ENCODE results near the gene CDH4. TPM values are rescaled to one million over a fixed set of nuclear protein-coding genes. Genes with fewer than 3 reads are reported as not detected.

CDH4 gene
- total RNA-seq, 1 experiment from 2014 or later, result not detected

DNA sequence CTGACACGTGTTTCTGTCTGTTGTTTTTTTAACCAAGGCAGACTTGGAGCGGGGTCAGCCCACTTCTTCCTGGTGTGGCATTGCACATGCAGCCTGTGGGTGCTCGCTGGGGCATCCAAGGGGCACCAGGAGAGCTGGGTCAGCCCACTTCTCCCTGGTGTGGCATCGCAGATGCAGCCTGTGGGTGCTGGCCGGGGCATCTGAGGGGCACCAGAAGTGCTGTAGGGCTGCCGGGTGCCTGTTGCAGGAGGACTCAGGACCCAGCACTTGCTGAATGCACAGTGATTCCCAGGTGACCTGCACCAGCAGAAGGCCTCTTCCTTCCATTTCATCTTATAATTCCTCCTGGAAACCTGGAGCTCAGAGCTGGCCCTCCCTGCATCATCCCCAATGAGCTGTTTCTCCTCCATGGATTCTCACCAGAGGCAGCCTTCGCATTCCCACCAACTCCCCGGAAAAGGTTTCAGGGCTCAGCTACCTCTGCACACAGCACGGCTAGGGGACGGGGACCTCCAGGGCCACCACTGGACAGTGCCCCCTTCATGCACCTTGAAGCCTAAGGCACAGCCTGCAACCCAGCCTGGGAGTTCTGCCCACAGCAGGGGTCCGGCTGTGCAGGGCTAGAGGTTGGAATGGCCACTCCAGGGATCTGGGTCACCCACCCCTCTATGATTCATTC is 594.8 kb downstream of the CDH4 start:
- Histone ChIP-seq H3K9ac (ENCODE audit: low read length) (no peak overlapping the region), H3K4me1 (ENCODE audit: low read length) (no peaks in the 10 kb centered on the region), H3K9me2 (replicated peaks; ENCODE audit: insufficient read depth, low read length) (no peaks in the 10 kb centered on the region), H3K9me3 (ENCODE audit: low read length) (no peaks in the 10 kb centered on the region), H3K36me3 (ENCODE audit: insufficient read depth, low read length) (no peaks in the 10 kb centered on the region), H2AFZ (ENCODE audit: low read length) (no peak overlapping the region), H3K79me2 (ENCODE audit: low read length) (no peaks in the 10 kb centered on the region), H3K4me2 (ENCODE audit: low read depth, low read length, poor library complexity, severe bottlenecking) (no peak overlapping the region), H4K20me1 (ENCODE audit: insufficient read depth, low read depth, low read length) (no peaks in the 10 kb centered on the region; the same call in 1 of the 2 replicates), H3K27me3 (ENCODE audit: low read length) (no peaks in the 10 kb centered on the region), H3K27ac (ENCODE audit: low read length) (no peak overlapping the region), H3K4me3 (ENCODE audit: low read length) (no peak overlapping the region)
- DNase-seq, result no peak

- Histone ChIP-seq H3K27me3 (ENCODE audit: low read length) (no peaks in the 10 kb centered on the region), H2AFZ (ENCODE audit: low read length) (no peak overlapping the region), H3K4me1 (ENCODE audit: low read length) (no peaks in the 10 kb centered on the region), H3K9me3 (ENCODE audit: low read length) (no peaks in the 10 kb centered on the region), H3K9me2 (replicated peaks; ENCODE audit: insufficient read depth, low read length) (no peaks in the 10 kb centered on the region), H3K9ac (ENCODE audit: low read length) (no peak overlapping the region), H3K4me3 (ENCODE audit: low read length) (no peak overlapping the region), H3K79me2 (ENCODE audit: low read length) (no peaks in the 10 kb centered on the region), H3K27ac (ENCODE audit: low read length) (no peak overlapping the region), H3K36me3 (ENCODE audit: insufficient read depth, low read length) (no peaks in the 10 kb centered on the region), H4K20me1 (ENCODE audit: insufficient read depth, low read depth, low read length) (no peaks in the 10 kb centered on the region; the same call in 1 of the 2 replicates), H3K4me2 (ENCODE audit: low read depth, low read length, poor library complexity, severe bottlenecking) (no peak overlapping the region)
- DNase-seq, result no peak
Observed at GRCh38 chr20:61847420-61847748, 595.3 kb downstream of the CDH4 start.

GRCh38 chr20:61847986-61848385 is 595.9 kb downstream of the CDH4 start:
- Histone ChIP-seq H3K4me3 (ENCODE audit: low read length) (no peak overlapping the region), H3K27ac (ENCODE audit: low read length) (no peak overlapping the region), H3K36me3 (ENCODE audit: insufficient read depth, low read length) (no peaks in the 10 kb centered on the region), H3K27me3 (ENCODE audit: low read length) (no peaks in the 10 kb centered on the region), H2AFZ (ENCODE audit: low read length) (no peak overlapping the region), H3K4me2 (ENCODE audit: low read depth, low read length, poor library complexity, severe bottlenecking) (no peak overlapping the region), H3K4me1 (ENCODE audit: low read length) (peaks cover 4% of the 10 kb centered on the region), H4K20me1 (ENCODE audit: insufficient read depth, low read depth, low read length) (no peaks in the 10 kb centered on the region; the same call in 1 of the 2 replicates), H3K9me3 (ENCODE audit: low read length) (no peaks in the 10 kb centered on the region), H3K9me2 (replicated peaks; ENCODE audit: insufficient read depth, low read length) (no peaks in the 10 kb centered on the region), H3K79me2 (ENCODE audit: low read length) (no peaks in the 10 kb centered on the region), H3K9ac (ENCODE audit: low read length) (no peak overlapping the region)
- no peak for DNase-seq

DNA sequence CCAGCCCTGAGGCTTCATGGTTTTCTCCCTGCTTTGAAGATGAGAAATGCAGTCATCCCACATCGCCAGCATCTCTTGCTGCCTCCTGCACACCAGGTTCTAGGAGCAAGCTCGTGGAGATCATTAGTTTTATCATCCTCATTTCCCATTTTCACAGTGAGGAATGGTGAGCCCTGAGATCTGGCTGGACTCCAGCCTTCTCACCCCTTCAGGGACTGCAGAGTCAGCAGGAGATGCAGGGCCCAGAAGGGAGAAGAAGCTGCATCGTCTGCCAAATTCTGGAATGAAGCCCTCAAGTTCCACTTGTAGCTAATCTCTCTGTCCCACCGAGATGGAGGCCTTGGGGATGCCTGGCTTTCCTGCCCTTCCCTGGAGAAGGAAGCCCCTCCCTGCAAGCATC is 596.8 kb downstream of the CDH4 start:
- Histone ChIP-seq H3K36me3 (ENCODE audit: insufficient read depth, low read length) (no peaks in the 10 kb centered on the region), H3K27ac (ENCODE audit: low read length) (no peak overlapping the region), H3K27me3 (ENCODE audit: low read length) (no peaks in the 10 kb centered on the region), H3K9me3 (ENCODE audit: low read length) (no peaks in the 10 kb centered on the region), H2AFZ (ENCODE audit: low read length) (no peak overlapping the region), H3K4me2 (ENCODE audit: low read depth, low read length, poor library complexity, severe bottlenecking) (no peak overlapping the region), H3K9me2 (replicated peaks; ENCODE audit: insufficient read depth, low read length) (no peaks in the 10 kb centered on the region), H3K4me1 (ENCODE audit: low read length) (peaks cover 13% of the 10 kb centered on the region), H3K79me2 (ENCODE audit: low read length) (no peaks in the 10 kb centered on the region), H4K20me1 (ENCODE audit: insufficient read depth, low read depth, low read length) (no peaks in the 10 kb centered on the region; the same call in 1 of the 2 replicates), H3K9ac (ENCODE audit: low read length) (no peak overlapping the region), H3K4me3 (ENCODE audit: low read length) (no peak overlapping the region)
- DNase-seq, result no peak

GRCh38 chr20:61849376-61849775 is 597.3 kb downstream of the CDH4 start:
- Histone ChIP-seq H3K9me3 (ENCODE audit: low read length) (no peaks in the 10 kb centered on the region), H3K79me2 (ENCODE audit: low read length) (no peaks in the 10 kb centered on the region), H4K20me1 (ENCODE audit: insufficient read depth, low read depth, low read length) (no peaks in the 10 kb centered on the region; the same call in 1 of the 2 replicates), H3K9me2 (replicated peaks; ENCODE audit: insufficient read depth, low read length) (no peaks in the 10 kb centered on the region), H3K4me2 (ENCODE audit: low read depth, low read length, poor library complexity, severe bottlenecking) (no peak overlapping the region), H2AFZ (ENCODE audit: low read length) (no peak overlapping the region), H3K4me3 (ENCODE audit: low read length) (no peak overlapping the region), H3K4me1 (ENCODE audit: low read length) (peaks cover 15% of the 10 kb centered on the region), H3K27me3 (ENCODE audit: low read length) (no peaks in the 10 kb centered on the region), H3K27ac (ENCODE audit: low read length) (no peak overlapping the region), H3K36me3 (ENCODE audit: insufficient read depth, low read length) (no peaks in the 10 kb centered on the region), H3K9ac (ENCODE audit: low read length) (no peak overlapping the region)
- no peak for DNase-seq

- no peak overlapping the region for H3K9ac ChIP-seq (ENCODE audit: low read length)
- H3K4me3 ChIP-seq (ENCODE audit: low read length), result no peak overlapping the region
- no peaks in the 10 kb centered on the region for H3K36me3 ChIP-seq (ENCODE audit: insufficient read depth, low read length)
- H3K79me2 ChIP-seq (ENCODE audit: low read length), result no peaks in the 10 kb centered on the region
- peaks cover 15% of the 10 kb centered on the region for H3K4me1 ChIP-seq (ENCODE audit: low read length)
- H3K9me2 ChIP-seq (replicated peaks; ENCODE audit: insufficient read depth, low read length), result no peaks in the 10 kb centered on the region
- H3K9me3 ChIP-seq (ENCODE audit: low read length), result no peaks in the 10 kb centered on the region
- H3K27ac ChIP-seq (ENCODE audit: low read length), result no peak overlapping the region
- H3K27me3 ChIP-seq (ENCODE audit: low read length), result no peaks in the 10 kb centered on the region
- DNase-seq, result no peak
- no peak overlapping the region for H2AFZ ChIP-seq (ENCODE audit: low read length)
- H3K4me2 ChIP-seq (ENCODE audit: low read depth, low read length, poor library complexity, severe bottlenecking), result no peak overlapping the region
- no peaks in the 10 kb centered on the region; the same call in 1 of the 2 replicates for H4K20me1 ChIP-seq (ENCODE audit: insufficient read depth, low read depth, low read length)
Observed at GRCh38 chr20:61849822-61850221, 597.8 kb downstream of the CDH4 start.

DNA sequence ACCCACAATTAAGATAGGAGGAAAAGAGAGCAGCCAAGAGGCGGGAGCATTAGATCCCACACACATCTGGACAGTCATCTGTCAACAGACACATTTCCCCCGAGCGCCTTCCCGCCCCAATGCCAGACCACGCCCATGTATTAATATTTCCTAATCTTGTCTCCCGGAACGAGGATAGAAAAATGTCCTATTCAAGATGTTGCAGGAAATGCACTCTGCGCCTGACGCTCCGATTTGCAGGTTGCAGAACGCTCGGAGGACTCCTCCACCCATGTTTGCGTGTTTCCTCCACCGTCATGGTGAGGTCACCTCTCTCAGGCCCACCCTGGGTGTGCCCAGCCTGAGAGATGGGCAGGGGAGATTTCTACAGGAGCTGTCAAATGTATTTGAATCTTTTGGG is 598.4 kb downstream of the CDH4 start:
- no peaks in the 10 kb centered on the region for H3K79me2 ChIP-seq (ENCODE audit: low read length)
- H3K27ac ChIP-seq (ENCODE audit: low read length), result no peak overlapping the region
- no peaks in the 10 kb centered on the region for H3K27me3 ChIP-seq (ENCODE audit: low read length)
- no peaks in the 10 kb centered on the region; the same call in 1 of the 2 replicates for H4K20me1 ChIP-seq (ENCODE audit: insufficient read depth, low read depth, low read length)
- H3K9ac ChIP-seq (ENCODE audit: low read length), result no peak overlapping the region
- no peak overlapping the region for H3K4me2 ChIP-seq (ENCODE audit: low read depth, low read length, poor library complexity, severe bottlenecking)
- no peak overlapping the region for H2AFZ ChIP-seq (ENCODE audit: low read length)
- no peak for DNase-seq
- H3K4me3 ChIP-seq (ENCODE audit: low read length), result no peak overlapping the region
- peaks cover 15% of the 10 kb centered on the region for H3K4me1 ChIP-seq (ENCODE audit: low read length)
- H3K9me2 ChIP-seq (replicated peaks; ENCODE audit: insufficient read depth, low read length), result no peaks in the 10 kb centered on the region
- no peaks in the 10 kb centered on the region for H3K9me3 ChIP-seq (ENCODE audit: low read length)
- no peaks in the 10 kb centered on the region for H3K36me3 ChIP-seq (ENCODE audit: insufficient read depth, low read length)

- Histone ChIP-seq H3K4me1 (ENCODE audit: low read length) (peaks cover 15% of the 10 kb centered on the region), H3K4me2 (ENCODE audit: low read depth, low read length, poor library complexity, severe bottlenecking) (no peak overlapping the region), H3K79me2 (ENCODE audit: low read length) (no peaks in the 10 kb centered on the region), H3K27me3 (ENCODE audit: low read length) (no peaks in the 10 kb centered on the region), H3K9ac (ENCODE audit: low read length) (no peak overlapping the region), H2AFZ (ENCODE audit: low read length) (no peak overlapping the region), H3K27ac (ENCODE audit: low read length) (no peak overlapping the region), H3K36me3 (ENCODE audit: insufficient read depth, low read length) (no peaks in the 10 kb centered on the region), H4K20me1 (ENCODE audit: insufficient read depth, low read depth, low read length) (no peaks in the 10 kb centered on the region; the same call in 1 of the 2 replicates), H3K9me3 (ENCODE audit: low read length) (no peaks in the 10 kb centered on the region), H3K4me3 (ENCODE audit: low read length) (no peak overlapping the region), H3K9me2 (replicated peaks; ENCODE audit: insufficient read depth, low read length) (no peaks in the 10 kb centered on the region)
- no peak for DNase-seq
Observed at GRCh38 chr20:61850926-61851900, 599.2 kb downstream of the CDH4 start.

Measured in Karpas-422 (cell line).